ENCODE data around the gene PRIMPOL.
A peak's percentile ranks its signal among the peaks of the same experiment; 100 is the strongest.

PRIMPOL gene

GRCh38 chr4:184666670-184667069 is 17.1 kb downstream of the PRIMPOL start:
- no peak for DNase-seq (ENCODE audit: low spot score)

- no peak for DNase-seq (ENCODE audit: low spot score)
Measured at GRCh38 chr4:184668096-184668495, 18.6 kb downstream of the PRIMPOL start.

GRCh38 chr4:184668511-184669114 is 19.1 kb downstream of the PRIMPOL start:
- no peak for DNase-seq (ENCODE audit: low spot score)

- DNase-seq (ENCODE audit: low spot score), result no peak
Measured at GRCh38 chr4:184669251-184669650, 19.7 kb downstream of the PRIMPOL start.

GRCh38 chr4:184671101-184671500 is 21.6 kb downstream of the PRIMPOL start:
- DNase-seq (ENCODE audit: low spot score), result no peak

GRCh38 chr4:184672741-184673140 is 23.2 kb downstream of the PRIMPOL start:
- DNase-seq (ENCODE audit: low spot score), result no peak

GRCh38 chr4:184674011-184674410 is 24.5 kb downstream of the PRIMPOL start:
- DNase-seq (ENCODE audit: low spot score), result no peak

- DNase-seq (ENCODE audit: low spot score), result no peak
Measured at GRCh38 chr4:184675018-184675417, 25.5 kb downstream of the PRIMPOL start.

GRCh38 chr4:184675821-184676492 is 26.4 kb downstream of the PRIMPOL start:
- no peak for DNase-seq (ENCODE audit: low spot score)

- no peak for DNase-seq (ENCODE audit: low spot score)
Measured at GRCh38 chr4:184680698-184681097, 31.2 kb downstream of the PRIMPOL start.

GRCh38 chr4:184681916-184682315 is 32.4 kb downstream of the PRIMPOL start:
- DNase-seq (ENCODE audit: low spot score), result no peak

GRCh38 chr4:184684491-184685189 is 35.1 kb downstream of the PRIMPOL start:
- DNase-seq (ENCODE audit: low spot score), result no peak

- DNase-seq (ENCODE audit: low spot score), result no peak
Measured at GRCh38 chr4:184688005-184688404, 38.5 kb downstream of the PRIMPOL start.

GRCh38 chr4:184688447-184688846 is 38.9 kb downstream of the PRIMPOL start:
- DNase-seq (ENCODE audit: low spot score), result peak; percentile 99

- no peak for DNase-seq (ENCODE audit: low spot score)
Measured at GRCh38 chr4:184689681-184690080, 40.1 kb downstream of the PRIMPOL start.

- no peak for DNase-seq (ENCODE audit: low spot score)
Measured at GRCh38 chr4:184693056-184693455, 43.5 kb downstream of the PRIMPOL start.

GRCh38 chr4:184694412-184694956 is 44.9 kb downstream of the PRIMPOL start:
- no peak for DNase-seq (ENCODE audit: low spot score)

GRCh38 chr4:184695178-184695896 is 45.8 kb downstream of the PRIMPOL start:
- no peak for DNase-seq (ENCODE audit: low spot score)

GRCh38 chr4:184697956-184698355 is 48.4 kb downstream of the PRIMPOL start:
- DNase-seq (ENCODE audit: low spot score), result no peak

- no peak for DNase-seq (ENCODE audit: low spot score)
Measured at GRCh38 chr4:184699941-184700340, 50.4 kb downstream of the PRIMPOL start.

GRCh38 chr4:184702114-184702513 is 52.6 kb downstream of the PRIMPOL start:
- no peak for DNase-seq (ENCODE audit: low spot score)

- no peak for DNase-seq (ENCODE audit: low spot score)
Measured at GRCh38 chr4:184705692-184706091, 56.2 kb downstream of the PRIMPOL start.

Data from RKO (cell line).